Thyroid gland (tissue), 4 donors: ENCODE results near the gene MAP3K5. TPM values are rescaled to one million over a fixed set of nuclear protein-coding genes. Genes with fewer than 3 reads are reported as not detected.
A peak's percentile ranks its signal among the peaks of the same experiment; 100 is the strongest.

Experiments
- DNase-seq, 2 donors: peaks; one replicate each; pipeline ENCODE4 v3.0.0-alpha.2; 2019
- H3K27ac ChIP-seq, 3 donors: fragments of 200-600 bp; sonication (generic); 1 replicate in 2 of 3; 2 replicates in 1 of 3; pipeline ENCODE4 v1.5.1; 2016 to 2019; ENCODE audit warnings: mild to moderate bottlenecking in 1 of 3, moderate library complexity in 1 of 3
- H3K27me3 ChIP-seq: fragments of 200-600 bp; sonication (generic); one replicate; pipeline ENCODE4 v1.5.1; 2019
- H3K36me3 ChIP-seq, 2 donors: fragments of 200-600 bp; sonication (generic); one replicate each; pipeline ENCODE4 v1.5.1; 2016 to 2019
- H3K4me1 ChIP-seq, 2 donors: fragments of 200-600 bp; sonication (generic); one replicate each; pipeline ENCODE4 v1.5.1; 2017 to 2019
- H3K4me3 ChIP-seq, 3 donors: fragments of 200-600 bp; sonication (generic); replicated peaks in 1 of 3; 1 replicate in 2 of 3; 2 replicates in 1 of 3; pipeline ENCODE4 v1.5.1; 2016; ENCODE audit warnings: mild to moderate bottlenecking in 1 of 3
- H3K9me3 ChIP-seq: fragments of 200-600 bp; sonication (generic); one replicate; pipeline ENCODE4 v1.5.1; 2017
- POLR2A ChIP-seq, 2 donors: fragments of 450-650 bp; IDR thresholded peaks; one replicate each; pipeline ENCODE4 v1.6.1; 2017; ENCODE audit warnings: antibody characterized with exemption in 2 of 2, mild to moderate bottlenecking in 2 of 2, moderate library complexity in 1 of 2
- WGBS, 2 donors: methylation state at CpG; one replicate each; pipeline ENCODE4 v1.1.5; 2017; 5-methylcytosine and 5-hydroxymethylcytosine counted together
- intact Hi-C: fragments of 100-400 bp; cut with DNase I; formaldehyde crosslinking; loops from one replicate; pipeline ENCODE4 v1.15.1; 2023
- total RNA-seq, 4 donors: library from RNA; depleted of rRNA; stranded (reverse); fragments of >200 nt; gene quantifications; one replicate each; pipeline ENCODE4 v1.2.3, GENCODE V29; 2016
- TF ChIP-seq, protein P1 (sequence below), 6 experiments: fragments of 200-600 bp in 3 of 6; fragments of 450-650 bp in 3 of 6; sonication (generic) in 3 of 6; IDR thresholded peaks; one replicate each; pipeline ENCODE4 v1.5.1; 2016 to 2019; ENCODE audit warnings: antibody characterized with exemption in 6 of 6, mild to moderate bottlenecking in 2 of 6, inconsistent platforms in 1 of 6, moderate library complexity in 1 of 6

The MAP3K5 gene
- total RNA-seq, 4 donors from 2014 or later, result 28.1 to 68.0 (median 46.5) TPM

DNA sequence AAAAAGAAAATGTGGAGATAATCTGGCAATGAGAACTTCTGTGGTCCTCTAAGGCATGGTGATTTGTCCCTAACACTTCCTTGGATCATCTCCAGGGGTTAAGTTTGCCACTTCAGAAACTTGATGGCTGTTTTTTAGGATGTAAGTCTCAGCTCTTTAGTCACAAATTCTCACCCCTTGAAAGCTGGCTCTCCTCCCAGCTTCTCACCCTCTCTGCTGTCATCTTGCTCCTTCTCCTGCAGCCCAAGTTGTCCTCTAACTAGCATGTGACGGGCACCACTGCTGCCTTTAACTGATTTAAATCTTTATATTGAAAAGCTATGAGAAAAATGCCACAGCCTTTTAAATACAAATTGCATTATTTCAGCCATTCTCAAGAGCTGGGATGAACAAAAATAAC is 107.8 kb downstream of the MAP3K5 start:
- peak; percentile 31 to 42 for DNase-seq
- intact Hi-C loops, result no loop called here
- Histone ChIP-seq H3K9me3 (no peaks in the 10 kb centered on the region), H3K4me3 (no peak overlapping the region), H3K27ac (peak overlapping the region in 1 of 3 donors; percentile 43), H3K36me3 (no peaks in the 10 kb centered on the region), H3K4me1 (peaks cover 21 to 27% of the 10 kb centered on the region in 2 donors), H3K27me3 (no peaks in the 10 kb centered on the region)
- TF ChIP-seq POLR2A (IDR thresholded peaks at IDR 0.05), result no peak
- TF ChIP-seq, protein P1, sequence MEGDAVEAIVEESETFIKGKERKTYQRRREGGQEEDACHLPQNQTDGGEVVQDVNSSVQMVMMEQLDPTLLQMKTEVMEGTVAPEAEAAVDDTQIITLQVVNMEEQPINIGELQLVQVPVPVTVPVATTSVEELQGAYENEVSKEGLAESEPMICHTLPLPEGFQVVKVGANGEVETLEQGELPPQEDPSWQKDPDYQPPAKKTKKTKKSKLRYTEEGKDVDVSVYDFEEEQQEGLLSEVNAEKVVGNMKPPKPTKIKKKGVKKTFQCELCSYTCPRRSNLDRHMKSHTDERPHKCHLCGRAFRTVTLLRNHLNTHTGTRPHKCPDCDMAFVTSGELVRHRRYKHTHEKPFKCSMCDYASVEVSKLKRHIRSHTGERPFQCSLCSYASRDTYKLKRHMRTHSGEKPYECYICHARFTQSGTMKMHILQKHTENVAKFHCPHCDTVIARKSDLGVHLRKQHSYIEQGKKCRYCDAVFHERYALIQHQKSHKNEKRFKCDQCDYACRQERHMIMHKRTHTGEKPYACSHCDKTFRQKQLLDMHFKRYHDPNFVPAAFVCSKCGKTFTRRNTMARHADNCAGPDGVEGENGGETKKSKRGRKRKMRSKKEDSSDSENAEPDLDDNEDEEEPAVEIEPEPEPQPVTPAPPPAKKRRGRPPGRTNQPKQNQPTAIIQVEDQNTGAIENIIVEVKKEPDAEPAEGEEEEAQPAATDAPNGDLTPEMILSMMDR (IDR thresholded peaks at IDR 0.05), result no peak
- 50 to 58% methylated on average over 1 of the region's 1 CpG for WGBS, 2 donors

DNA sequence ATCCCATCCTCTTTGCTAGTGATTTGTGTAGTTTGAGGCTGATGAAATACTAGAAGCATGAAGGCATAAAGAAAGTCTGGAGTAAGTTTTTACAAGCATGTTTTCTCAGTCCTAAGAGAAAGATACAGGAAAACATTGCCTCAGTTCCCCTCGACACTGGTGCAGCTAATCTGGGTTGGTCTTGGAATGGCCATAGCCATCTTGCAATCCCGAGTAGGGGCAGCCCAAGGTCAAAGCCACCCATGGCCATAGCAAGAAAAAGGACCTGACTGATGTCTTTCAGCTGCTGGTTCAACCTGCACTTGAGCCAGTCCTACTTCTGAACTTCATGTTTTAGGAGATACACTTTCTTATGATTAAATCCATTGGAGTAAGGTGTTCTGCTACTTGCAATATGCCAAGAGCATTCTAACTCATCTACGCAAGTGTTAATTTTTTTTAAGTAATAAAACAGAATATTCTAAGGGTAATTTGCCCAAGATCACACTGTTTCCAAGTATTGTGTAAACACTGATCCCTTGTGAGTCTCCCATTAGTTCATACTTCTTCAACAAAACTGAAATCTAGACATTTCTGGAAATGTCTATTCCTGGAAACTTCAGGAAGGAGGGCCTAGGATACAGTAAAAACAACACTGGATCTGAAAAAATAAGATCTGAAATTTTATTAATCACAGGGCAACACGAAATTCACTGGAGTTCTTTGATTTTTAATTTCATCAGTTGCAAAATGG is 108.9 kb downstream of the MAP3K5 start:
- intact Hi-C loops, result no loop called here
- no peak for DNase-seq

DNA sequence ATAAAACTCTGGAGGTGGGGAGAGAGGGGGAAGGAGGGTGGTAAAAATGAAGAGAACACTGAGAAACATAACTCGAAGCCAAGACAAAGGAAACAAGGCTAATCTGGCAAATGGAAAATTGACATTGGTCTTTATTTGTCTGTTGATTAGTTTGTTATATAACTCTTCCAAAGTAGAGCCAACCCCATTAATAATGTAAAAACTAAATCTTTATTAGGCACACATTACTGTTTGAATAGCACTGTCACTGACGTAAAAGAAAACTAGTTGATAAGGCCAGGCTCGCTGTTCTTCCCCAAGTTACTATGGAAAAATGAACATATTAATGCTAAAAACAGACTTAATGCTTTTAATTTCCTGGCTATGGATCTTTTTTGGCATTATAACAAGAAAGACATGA is 110.0 kb downstream of the MAP3K5 start:
- Histone ChIP-seq H3K4me3 (no peak overlapping the region), H3K9me3 (no peaks in the 10 kb centered on the region), H3K36me3 (no peaks in the 10 kb centered on the region), H3K4me1 (peaks cover 21 to 27% of the 10 kb centered on the region in 2 donors), H3K27me3 (no peaks in the 10 kb centered on the region), H3K27ac (no peak overlapping the region)
- DNase-seq, result no peak
- no peak for TF ChIP-seq POLR2A (IDR thresholded peaks at IDR 0.05)
- TF ChIP-seq, protein P1 (IDR thresholded peaks at IDR 0.05), result no peak
- intact Hi-C loops, result no loop called here
- 85 to 87% methylated on average over 3 of the region's 3 CpGs for WGBS, 2 donors

More for the DNA sequence above, 108.9 kb downstream of the MAP3K5 start:
- Histone ChIP-seq H3K9me3 (no peaks in the 10 kb centered on the region), H3K4me3 (no peak overlapping the region), H3K4me1 (peaks cover 21 to 27% of the 10 kb centered on the region in 2 donors), H3K27me3 (no peaks in the 10 kb centered on the region), H3K36me3 (no peaks in the 10 kb centered on the region), H3K27ac (peak overlapping the region in 1 of 3 donors; percentile 43)
- TF ChIP-seq, protein P1 (IDR thresholded peaks at IDR 0.05), result no peak
- TF ChIP-seq POLR2A (IDR thresholded peaks at IDR 0.05), result no peak
- 77 to 86% methylated on average over 4 of the region's 4 CpGs for WGBS, 2 donors

DNA sequence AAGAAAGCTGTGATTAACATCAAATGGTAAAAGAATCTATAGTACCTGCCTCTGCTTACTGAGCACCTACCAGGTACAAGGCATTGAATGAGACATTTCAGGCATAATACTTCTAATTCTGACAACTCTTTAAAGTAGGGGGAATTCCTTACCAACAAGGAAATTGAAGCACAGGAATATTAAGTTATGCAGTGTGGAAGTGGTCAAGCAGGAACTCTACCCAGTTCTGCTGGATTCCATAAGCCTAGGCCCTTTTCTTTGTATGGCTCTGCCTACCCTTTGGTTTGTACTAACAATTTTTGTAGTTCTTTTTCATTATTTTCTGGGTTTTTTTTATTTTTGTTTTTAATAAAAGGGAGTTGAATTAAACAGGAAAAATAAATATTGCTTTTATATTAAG is 114.5 kb downstream of the MAP3K5 start:
- TF ChIP-seq, protein P1 (IDR thresholded peaks at IDR 0.05), result no peak
- TF ChIP-seq POLR2A (IDR thresholded peaks at IDR 0.05), result no peak
- no peaks in the 10 kb centered on the region for H3K4me1 ChIP-seq
- intact Hi-C loops, result no loop called here
- H3K9me3 ChIP-seq, result no peaks in the 10 kb centered on the region
- H3K27me3 ChIP-seq, result no peaks in the 10 kb centered on the region
- peak overlapping the region in 1 of 3 donors; percentile 8 for H3K27ac ChIP-seq
- no peak overlapping the region for H3K4me3 ChIP-seq
- DNase-seq, result no peak
- no peaks in the 10 kb centered on the region for H3K36me3 ChIP-seq

DNA sequence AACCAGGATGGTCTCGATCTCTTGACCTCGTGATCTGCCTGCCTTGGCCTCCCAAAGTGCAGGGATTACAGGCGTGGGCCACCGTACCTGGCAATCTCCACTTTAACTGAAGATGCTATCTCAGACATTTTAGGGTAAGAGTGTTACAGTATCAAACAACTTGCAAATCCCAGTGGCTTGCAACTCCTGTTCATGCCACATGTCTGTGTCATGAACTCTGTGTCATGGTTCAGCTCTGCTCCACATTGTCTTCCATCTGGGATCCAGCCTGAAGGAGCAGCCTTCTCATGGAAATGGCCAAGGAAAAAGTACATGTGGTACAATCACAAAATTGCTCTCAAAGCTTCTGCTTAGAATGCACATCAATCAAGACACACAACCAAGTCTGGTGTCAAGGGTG is 114.9 kb downstream of the MAP3K5 start:
- Histone ChIP-seq H3K4me1 (no peaks in the 10 kb centered on the region), H3K27ac (peak overlapping the region in 1 of 3 donors; percentile 8)

More for the DNA sequence above, 114.9 kb downstream of the MAP3K5 start:
- intact Hi-C loops, result no loop called here
- no peaks in the 10 kb centered on the region for H3K27me3 ChIP-seq
- H3K9me3 ChIP-seq, result no peaks in the 10 kb centered on the region
- no peak for TF ChIP-seq POLR2A (IDR thresholded peaks at IDR 0.05)
- TF ChIP-seq, protein P1 (IDR thresholded peaks at IDR 0.05), result no peak
- no peak overlapping the region for H3K4me3 ChIP-seq
- DNase-seq, result no peak
- no peaks in the 10 kb centered on the region for H3K36me3 ChIP-seq
- WGBS, 2 donors, result 98 to 100% methylated on average over 4 of the region's 4 CpGs
